AG04450 (cell line): Measurements from ENCODE around the gene DCHS2. TPM values are rescaled to one million over a fixed set of nuclear protein-coding genes. Genes with fewer than 3 reads are reported as not detected.

Experiments
- CTCF ChIA-PET: fragments of 300-600, 350-600 bp; formaldehyde crosslinking; extraction: SDS; loops from one replicate; lab custom pipeline; 2022; ENCODE audit warnings: antibody characterized with exemption, inconsistent platforms; lab: Charles Lee
- POLR2A ChIA-PET: fragments of 350-600 bp; formaldehyde crosslinking; extraction: SDS; loops from one replicate; lab custom pipeline; 2021; ENCODE audit warnings: antibody characterized with exemption, inconsistent platforms; lab: Yijun Ruan, JAX
- DNase-seq: peaks from one replicate; pipeline ENCODE4 v3.0.0-alpha.2; 2011; ENCODE audit warnings: low read depth, low spot score
- H3K27ac ChIP-seq: one replicate; pipeline ENCODE4 v1.5.1; 2012; ENCODE audit warnings: low read depth, low read length, control low read depth
- H3K27me3 ChIP-seq: one replicate; pipeline ENCODE4 v1.6.0; 2012; ENCODE audit warnings: low read length; ENCODE audit not compliant: control insufficient read depth, insufficient read depth
- H3K4me3 ChIP-seq: 2 replicates; pipeline ENCODE4 v1.5.1; 2011; ENCODE audit warnings: mild to moderate bottlenecking, low read depth, low read length, control low read depth
- H3K9me3 ChIP-seq: 2 replicates; pipeline ENCODE4 v1.5.1; 2012; ENCODE audit warnings: low read length; ENCODE audit not compliant: control insufficient read depth, insufficient read depth
- CTCF ChIP-seq: IDR thresholded peaks from 2 replicates; pipeline ENCODE4 v1.5.1; 2011; ENCODE audit warnings: low read depth, low read length, control low read depth, inconsistent platforms
- polyA plus RNA-seq: library from polyadenylated mRNA; depleted of rRNA; stranded (reverse); fragments of >200 nt; gene quantifications from 2 replicates; pipeline ENCODE4 v1.2.3, GENCODE V29; 2011

The DCHS2 gene
- polyA plus RNA-seq, 1 experiment, result not detected

- Histone ChIP-seq H3K9me3 (no peaks in the 10 kb centered on the region), H3K27ac (no peak overlapping the region), H3K27me3 (no peaks in the 10 kb centered on the region), H3K4me3 (no peak overlapping the region)
- ChIA-PET CTCF (no interaction called here), POLR2A (no interaction called here)
- no peak for TF ChIP-seq CTCF
- no peak for DNase-seq
Measured at GRCh38 chr4:154368060-154368459, 123.5 kb downstream of the DCHS2 start.

- CTCF ChIA-PET, result no interaction called here
- H3K9me3 ChIP-seq, result no peaks in the 10 kb centered on the region
- H3K27me3 ChIP-seq, result no peaks in the 10 kb centered on the region
- POLR2A ChIA-PET, result no interaction called here
- no peak overlapping the region for H3K4me3 ChIP-seq
- no peak for TF ChIP-seq CTCF
- H3K27ac ChIP-seq, result no peak overlapping the region
- no peak for DNase-seq
Measured at GRCh38 chr4:154367659-154368058, 123.9 kb downstream of the DCHS2 start.

GRCh38 chr4:154366956-154367355 is 124.6 kb downstream of the DCHS2 start:
- H3K9me3 ChIP-seq, result no peaks in the 10 kb centered on the region
- POLR2A ChIA-PET, result no interaction called here
- CTCF ChIA-PET, result no interaction called here
- H3K27ac ChIP-seq, result no peak overlapping the region
- H3K4me3 ChIP-seq, result no peak overlapping the region
- H3K27me3 ChIP-seq, result no peaks in the 10 kb centered on the region
- DNase-seq, result no peak
- TF ChIP-seq CTCF, result no peak

GRCh38 chr4:154364066-154364845 is 127.3 kb downstream of the DCHS2 start:
- DNase-seq, result no peak
- no peak for TF ChIP-seq CTCF
- Histone ChIP-seq H3K27ac (no peak overlapping the region), H3K27me3 (no peaks in the 10 kb centered on the region), H3K4me3 (no peak overlapping the region), H3K9me3 (no peaks in the 10 kb centered on the region)
- POLR2A ChIA-PET, result no interaction called here
- CTCF ChIA-PET, result no interaction called here

- no peaks in the 10 kb centered on the region for H3K9me3 ChIP-seq
- no peak overlapping the region for H3K27ac ChIP-seq
- POLR2A ChIA-PET, result no interaction called here
- no peaks in the 10 kb centered on the region for H3K27me3 ChIP-seq
- DNase-seq, result no peak
- no peak overlapping the region for H3K4me3 ChIP-seq
- CTCF ChIA-PET, result no interaction called here
- TF ChIP-seq CTCF, result no peak
Measured at GRCh38 chr4:154361450-154361849, 130.1 kb downstream of the DCHS2 start.
